GM23248 (cell line): ENCODE measurements around the gene THY1.

ENCODE experiments used
- EZH2 ChIP-seq: fragments of 200-600 bp; sonication (generic); IDR thresholded peaks from 2 replicates; pipeline ENCODE4 v1.6.1; 2018; ENCODE audit warnings: antibody characterized with exemption, mild to moderate bottlenecking; ENCODE audit not compliant: insufficient read depth, poor library complexity, severe bottlenecking
- EZH2phosphoT487 ChIP-seq: fragments of 200-600 bp; sonication (generic); IDR thresholded peaks from 2 replicates; pipeline ENCODE4 v1.6.1; 2018; ENCODE audit warnings: antibody characterized with exemption, moderate library complexity, mild to moderate bottlenecking, low read depth; ENCODE audit not compliant: insufficient read depth

DNA sequence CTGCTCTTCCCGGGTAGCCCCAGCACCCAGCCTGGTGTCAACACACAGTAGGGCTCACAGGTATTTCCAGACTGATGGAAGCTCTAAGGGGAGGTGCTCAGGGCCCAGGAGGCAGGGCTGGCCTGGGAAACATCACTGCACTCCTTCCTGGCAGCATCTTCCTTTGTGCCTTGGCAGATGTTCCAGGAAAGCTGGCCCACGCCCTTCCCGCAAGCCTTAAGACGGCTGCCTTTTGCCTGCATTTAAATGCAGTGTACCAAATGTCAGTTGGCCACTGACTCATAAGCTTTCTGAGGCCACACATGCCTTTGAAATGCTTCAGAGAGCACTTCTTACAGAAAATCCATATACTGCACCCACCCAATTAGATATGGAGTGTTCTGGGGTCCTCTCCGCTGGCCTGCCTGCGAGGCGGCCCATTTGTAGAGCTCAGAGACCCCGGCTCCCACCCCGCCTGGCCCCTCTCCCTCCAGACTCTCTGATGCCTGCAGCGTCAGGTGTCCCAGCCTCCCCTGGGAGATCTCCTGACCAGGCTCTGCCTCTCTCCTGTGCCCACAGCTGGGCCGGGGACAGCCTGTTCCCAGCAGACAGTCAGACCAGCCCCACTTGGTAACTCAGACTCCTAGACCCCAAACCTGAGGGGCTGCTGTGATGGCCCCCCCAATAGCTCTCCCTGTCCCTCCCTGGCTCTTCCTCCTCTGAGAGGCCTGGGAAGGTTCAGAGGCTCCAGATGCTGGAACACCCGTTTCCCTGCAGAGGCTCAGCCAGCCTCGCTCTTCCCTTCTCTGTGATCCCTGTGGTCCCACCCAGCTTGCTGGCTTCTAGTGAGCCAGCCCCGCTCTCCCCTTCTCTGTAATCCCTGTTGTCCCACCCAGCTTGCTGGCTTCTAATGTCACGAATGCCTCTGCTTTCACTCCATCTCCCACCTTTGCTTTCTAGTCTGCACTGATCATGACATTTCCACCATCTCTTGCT lies 47.6 kb upstream of the THY1 start:
- TF ChIP-seq EZH2phosphoT487 (no peak), EZH2 (no peak)
